ENCODE measurements around the gene MAP7D2.

Gene MAP7D2

GRCh38 chrX:20118065-20118824, 1.5 kb upstream of the MAP7D2 start:
- Histone ChIP-seq H3K27ac (ENCODE audit: extremely low read depth, low read depth, low read length) (no peak overlapping the region), H3K9me3 (ENCODE audit: control insufficient read depth, insufficient read depth, low read depth, low read length) (no peaks in the 10 kb centered on the region), H3K4me3 (ENCODE audit: low read depth, low read length) (no peak overlapping the region), H3K4me1 (ENCODE audit: control insufficient read depth, insufficient read depth, low read length) (peaks cover 3% of the 10 kb centered on the region; the same call in 1 of the 2 replicates), H3K36me3 (ENCODE audit: control insufficient read depth in 2 of 2, insufficient read depth in 1 of 2, low read length in 2 of 2) (no peaks in the 10 kb centered on the region)
- ChIA-PET CTCF (interaction anchor here (0.7 to 1.7 kb wide), 4 partner anchors 11 to 746 kb away, joined by 3 to 6 read pairs (median 5); no protein-coding TSS in a partner anchor), POLR2A (no interaction called here)
- TF ChIP-seq ZSCAN5A (tag by site-specific recombination; IDR thresholded peaks at IDR 0.05) (no peak), WT1 (tag by site-specific recombination; IDR thresholded peaks at IDR 0.05) (no peak), ZNF768 (tag by site-specific recombination; IDR thresholded peaks at IDR 0.05) (no peak), ZNF558 (tag by site-specific recombination; IDR thresholded peaks at IDR 0.05) (no peak), PRDM4 (tag by site-specific recombination; IDR thresholded peaks at IDR 0.05) (peak; percentile 41; the same call in 1 of the 2 replicates), ZBTB8A (tag by site-specific recombination; IDR thresholded peaks at IDR 0.05) (peak; percentile 39; the same call in 1 of the 2 replicates), PRDM6 (tag by site-specific recombination; IDR thresholded peaks at IDR 0.05) (peak; percentile 65), ZNF843 (tag by site-specific recombination; IDR thresholded peaks at IDR 0.05) (no peak), ZFP37 (tag by site-specific recombination; IDR thresholded peaks at IDR 0.05) (no peak), ZNF10 (tag by site-specific recombination; IDR thresholded peaks at IDR 0.05) (no peak), ZNF521 (tag by site-specific recombination; IDR thresholded peaks at IDR 0.05) (no peak), ZNF792 (tag by site-specific recombination; IDR thresholded peaks at IDR 0.05) (no peak), ZNF585B (tag by site-specific recombination; IDR thresholded peaks at IDR 0.05) (no peak), ZNF548 (tag by site-specific recombination; IDR thresholded peaks at IDR 0.05) (no peak), OSR2 (tag by site-specific recombination; IDR thresholded peaks at IDR 0.05) (0 out of 2 replicates have a peak, but pooled peaks have one; percentile 7), SP3 (tag by site-specific recombination; IDR thresholded peaks at IDR 0.05) (no peak), RBAK (tag by site-specific recombination; IDR thresholded peaks at IDR 0.05) (no peak), FEZF1 (tag by site-specific recombination; IDR thresholded peaks at IDR 0.05) (peak; percentile 81), ZNF580 (tag by site-specific recombination; IDR thresholded peaks at IDR 0.05) (no peak), CTCF (tag by site-specific recombination; IDR thresholded peaks at IDR 0.05) (no peak), ZNF660 (tag by site-specific recombination; IDR thresholded peaks at IDR 0.05) (no peak), ZBTB48 (tag by site-specific recombination; IDR thresholded peaks at IDR 0.05) (peak; percentile 50; the same call in 1 of the 2 replicates), ZNF571 (tag by site-specific recombination; IDR thresholded peaks at IDR 0.05) (no peak), ZNF23 (tag by site-specific recombination; IDR thresholded peaks at IDR 0.05; ENCODE audit: borderline replicate concordance) (no peak), REST (tag by site-specific recombination; IDR thresholded peaks at IDR 0.05) (no peak), GLIS2 (tag by site-specific recombination; IDR thresholded peaks at IDR 0.05) (no peak), ZNF223 (tag by site-specific recombination; IDR thresholded peaks at IDR 0.05) (no peak), BCL11B (tag by site-specific recombination; IDR thresholded peaks at IDR 0.05; ENCODE audit: low read depth) (no peak)
